ENCODE results near the gene ALKBH5.

DNA sequence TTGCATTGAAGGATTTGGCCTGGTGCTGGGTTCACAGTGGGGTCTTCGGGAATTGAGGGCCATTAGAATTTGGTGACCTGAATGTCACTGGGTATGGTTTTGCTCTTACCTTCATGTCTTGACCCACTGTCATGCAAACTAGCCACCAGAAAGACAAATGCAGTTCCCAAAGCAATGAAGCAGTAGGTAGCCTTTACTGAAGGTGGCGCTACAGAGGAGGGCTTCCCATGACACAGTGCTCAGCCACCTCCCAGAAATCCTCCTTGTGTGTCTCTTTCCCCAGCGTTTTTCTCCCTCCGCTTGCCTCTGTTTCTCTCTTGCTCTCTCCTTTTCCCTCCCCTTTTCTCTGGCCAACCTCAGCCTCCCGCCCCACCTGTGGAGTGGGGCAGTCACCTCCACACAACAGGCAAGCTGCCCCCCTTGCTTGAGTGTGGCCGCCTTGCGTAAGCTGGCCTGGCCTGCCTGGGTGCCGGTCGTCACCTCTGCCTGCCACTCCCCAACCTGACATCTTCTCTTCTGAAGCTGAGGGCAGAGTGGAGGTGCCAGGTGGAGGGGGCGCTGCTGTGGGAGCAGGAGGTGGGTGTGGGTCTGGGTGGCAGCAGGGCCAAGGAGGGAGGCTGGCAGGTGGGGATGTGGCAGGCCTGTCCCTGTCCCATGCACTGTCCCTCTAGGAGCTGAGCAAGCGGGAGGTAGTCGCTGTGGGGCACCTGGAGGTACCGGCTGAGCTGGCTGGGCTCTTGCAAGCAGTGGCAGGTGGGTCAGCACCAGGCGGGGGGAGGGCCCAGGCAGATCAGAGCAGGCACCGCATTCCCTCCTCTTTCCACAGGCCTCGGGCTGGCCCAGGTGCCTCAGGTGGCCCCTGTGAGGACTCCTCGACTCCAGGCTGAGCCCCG, 40.3 kb upstream of the ALKBH5 start:
- no peak for TF ChIP-seq EP300 (IDR thresholded peaks at IDR 0.05)
- TF ChIP-seq, protein P1, sequence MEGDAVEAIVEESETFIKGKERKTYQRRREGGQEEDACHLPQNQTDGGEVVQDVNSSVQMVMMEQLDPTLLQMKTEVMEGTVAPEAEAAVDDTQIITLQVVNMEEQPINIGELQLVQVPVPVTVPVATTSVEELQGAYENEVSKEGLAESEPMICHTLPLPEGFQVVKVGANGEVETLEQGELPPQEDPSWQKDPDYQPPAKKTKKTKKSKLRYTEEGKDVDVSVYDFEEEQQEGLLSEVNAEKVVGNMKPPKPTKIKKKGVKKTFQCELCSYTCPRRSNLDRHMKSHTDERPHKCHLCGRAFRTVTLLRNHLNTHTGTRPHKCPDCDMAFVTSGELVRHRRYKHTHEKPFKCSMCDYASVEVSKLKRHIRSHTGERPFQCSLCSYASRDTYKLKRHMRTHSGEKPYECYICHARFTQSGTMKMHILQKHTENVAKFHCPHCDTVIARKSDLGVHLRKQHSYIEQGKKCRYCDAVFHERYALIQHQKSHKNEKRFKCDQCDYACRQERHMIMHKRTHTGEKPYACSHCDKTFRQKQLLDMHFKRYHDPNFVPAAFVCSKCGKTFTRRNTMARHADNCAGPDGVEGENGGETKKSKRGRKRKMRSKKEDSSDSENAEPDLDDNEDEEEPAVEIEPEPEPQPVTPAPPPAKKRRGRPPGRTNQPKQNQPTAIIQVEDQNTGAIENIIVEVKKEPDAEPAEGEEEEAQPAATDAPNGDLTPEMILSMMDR (IDR thresholded peaks at IDR 0.05): peak; percentile 19; the same call in 1 of the 3 replicates
- no peak for TF ChIP-seq ESRRA (IDR thresholded peaks at IDR 0.05; ENCODE audit: borderline replicate concordance, low read length)
- no peak for TF ChIP-seq RAD21 (conservative IDR thresholded peaks at IDR 0.05 in 1 of 2, IDR thresholded peaks at IDR 0.05 in 1 of 2)
- no peak for TF ChIP-seq POLR2A (IDR thresholded peaks at IDR 0.05; ENCODE audit: low read length)
- TF ChIP-seq USF2 (IDR thresholded peaks at IDR 0.05): no peak
- no peak for TF ChIP-seq MAFK (IDR thresholded peaks at IDR 0.05; ENCODE audit: partially characterized antibody)
- no peak for TF ChIP-seq BHLHE40 (IDR thresholded peaks at IDR 0.05; ENCODE audit: low read depth, low read length)
- TF ChIP-seq JUN (IDR thresholded peaks at IDR 0.05): no peak
- TF ChIP-seq JUNB (IDR thresholded peaks at IDR 0.05): no peak
- TF ChIP-seq RCOR1 (IDR thresholded peaks at IDR 0.05; ENCODE audit: low read depth, low read length): no peak
